HG03280 (cell line): ENCODE data around the gene RAB11A.

ENCODE experiments used
- ATAC-seq: cut with Tn5 transposase; IDR thresholded peaks from one replicate; pipeline ENCODE4 v1.9.1; 2021; ENCODE audit warnings: mild to moderate bottlenecking, moderate library complexity; ENCODE audit not compliant: unreplicated experiment

The RAB11A gene

GRCh38 chr15:65869126-65869953 is at the start of gene RAB11A:
Gene RAB11A (plus strand): TSS chr15:65869491. CDS start chr15:65869586, 95 bp downstream.
- peak; percentile 92 for ATAC-seq

- ATAC-seq, result no peak
Measured at GRCh38 chr15:65819563-65819960, 49.7 kb upstream of the RAB11A start.

- ATAC-seq, result no peak
Measured at GRCh38 chr15:65821070-65821469, 48.2 kb upstream of the RAB11A start.

- ATAC-seq, result no peak
Measured at GRCh38 chr15:65822316-65822715, 47.0 kb upstream of the RAB11A start.

- ATAC-seq, result no peak
Measured at GRCh38 chr15:65824031-65824743, 45.1 kb upstream of the RAB11A start.

- no peak for ATAC-seq
Measured at GRCh38 chr15:65824941-65825544, 44.2 kb upstream of the RAB11A start.

GRCh38 chr15:65827065-65827464 is 42.2 kb upstream of the RAB11A start:
- ATAC-seq, result no peak

- no peak for ATAC-seq
Measured at GRCh38 chr15:65828585-65828984, 40.7 kb upstream of the RAB11A start.

GRCh38 chr15:65829130-65829764 is 40.0 kb upstream of the RAB11A start:
- ATAC-seq, result no peak

- no peak for ATAC-seq
Measured at GRCh38 chr15:65832549-65833364, 36.5 kb upstream of the RAB11A start.

- no peak for ATAC-seq
Measured at GRCh38 chr15:65833501-65834205, 35.6 kb upstream of the RAB11A start.

GRCh38 chr15:65834603-65835282 is 34.5 kb upstream of the RAB11A start:
- no peak for ATAC-seq

- ATAC-seq, result no peak
Measured at GRCh38 chr15:65835447-65835846, 33.8 kb upstream of the RAB11A start.

GRCh38 chr15:65836665-65837064 is 32.6 kb upstream of the RAB11A start:
- ATAC-seq, result no peak

GRCh38 chr15:65837301-65838294 is 31.7 kb upstream of the RAB11A start:
- ATAC-seq, result no peak

GRCh38 chr15:65839354-65839901 is 29.9 kb upstream of the RAB11A start:
- ATAC-seq, result no peak

GRCh38 chr15:65839985-65840384 is 29.3 kb upstream of the RAB11A start:
- no peak for ATAC-seq
